H9 (cell line): ENCODE data around the gene HYAL4. TPM values are rescaled to one million over a fixed set of nuclear protein-coding genes. Genes with fewer than 3 reads are reported as not detected.
"Not testable (repeated sequence)": the region's sequence is repeated elsewhere in the genome, so short reads cannot be mapped to it uniquely, and the experiment has no call there.

Experiments
- DNase-seq: peaks from one replicate; pipeline ENCODE4 v3.0.0-alpha.2; 2017
- H2AFZ ChIP-seq: one replicate; pipeline ENCODE4 v1.6.1; 2013; ENCODE audit warnings: mild to moderate bottlenecking, low read length, control low read depth, moderate library complexity
- H2AK5ac ChIP-seq: 2 replicates; pipeline ENCODE4 v1.6.1; 2013; ENCODE audit warnings: low read length, control low read depth, mixed read lengths; ENCODE audit not compliant: insufficient read length
- H2BK120ac ChIP-seq: one replicate; pipeline ENCODE4 v1.6.1; 2013; ENCODE audit warnings: low read depth, mild to moderate bottlenecking, low read length, control low read depth, inconsistent platforms; ENCODE audit not compliant: poor library complexity, severe bottlenecking
- H2BK12ac ChIP-seq: 2 replicates; pipeline ENCODE4 v1.6.1; 2013; ENCODE audit warnings: low read length, control low read depth, mixed read lengths, low read depth; ENCODE audit not compliant: insufficient read length
- H2BK15ac ChIP-seq: 2 replicates; pipeline ENCODE4 v1.6.1; 2013; ENCODE audit warnings: low read depth, low read length, control low read depth
- H2BK20ac ChIP-seq: one replicate; pipeline ENCODE4 v1.6.1; 2013; ENCODE audit warnings: low read depth, mild to moderate bottlenecking, low read length, control low read depth, inconsistent platforms; ENCODE audit not compliant: poor library complexity, severe bottlenecking
- H2BK5ac ChIP-seq: 2 replicates; pipeline ENCODE4 v1.6.1; 2013; ENCODE audit warnings: low read length, control low read depth, mixed read lengths; ENCODE audit not compliant: insufficient read length
- H3K14ac ChIP-seq: 2 replicates; pipeline ENCODE4 v1.6.1; 2013; ENCODE audit warnings: low read length, control low read depth; ENCODE audit not compliant: insufficient read depth
- H3K18ac ChIP-seq: 2 replicates; pipeline ENCODE4 v1.6.1; 2013; ENCODE audit warnings: low read depth, mild to moderate bottlenecking, mixed read lengths, low read length, control low read depth; ENCODE audit not compliant: insufficient read length
- H3K23ac ChIP-seq: 2 replicates; pipeline ENCODE4 v1.6.1; 2013; ENCODE audit warnings: low read length, control low read depth, mixed read lengths, low read depth; ENCODE audit not compliant: insufficient read length
- H3K23me2 ChIP-seq: 2 replicates; pipeline ENCODE4 v1.6.1; 2013; ENCODE audit warnings: low read depth, mild to moderate bottlenecking, mixed read lengths, low read length, control low read depth; ENCODE audit not compliant: insufficient read length, poor library complexity, severe bottlenecking
- H3K27ac ChIP-seq: 2 replicates; pipeline ENCODE4 v1.5.1; 2013; ENCODE audit warnings: low read length, control low read depth, mixed read lengths, low read depth; ENCODE audit not compliant: insufficient read length
- H3K27me3 ChIP-seq: 2 replicates; pipeline ENCODE4 v1.6.1; 2013; ENCODE audit warnings: low read length, control low read depth, inconsistent platforms; ENCODE audit not compliant: insufficient read depth
- H3K4ac ChIP-seq: 2 replicates; pipeline ENCODE4 v1.6.1; 2013; ENCODE audit warnings: low read depth, mild to moderate bottlenecking, control low read depth, inconsistent platforms, low read length, moderate library complexity
- H3K4me1 ChIP-seq: 2 replicates; pipeline ENCODE4 v1.6.1; 2013; ENCODE audit warnings: low read length, control low read depth, inconsistent platforms; ENCODE audit not compliant: insufficient read depth
- H3K4me2 ChIP-seq: 2 replicates; pipeline ENCODE4 v1.6.1; 2013; ENCODE audit warnings: low read length, control low read depth, mixed read lengths; ENCODE audit not compliant: insufficient read length, insufficient read depth
- H3K56ac ChIP-seq: 2 replicates; pipeline ENCODE4 v1.6.1; 2013; ENCODE audit warnings: low read depth, mild to moderate bottlenecking, mixed read lengths, low read length, control low read depth; ENCODE audit not compliant: insufficient read length
- H3K79me1 ChIP-seq: 2 replicates; pipeline ENCODE4 v1.6.1; 2013; ENCODE audit warnings: low read depth, mild to moderate bottlenecking, moderate library complexity, low read length, control low read depth, inconsistent platforms; ENCODE audit not compliant: insufficient read depth, poor library complexity, severe bottlenecking
- H3K79me2 ChIP-seq: 2 replicates; pipeline ENCODE4 v1.6.1; 2013; ENCODE audit warnings: low read length, control low read depth, inconsistent platforms; ENCODE audit not compliant: insufficient read depth
- H3K9ac ChIP-seq: 2 replicates; pipeline ENCODE4 v1.6.1; 2013; ENCODE audit warnings: low read length, control low read depth, mixed read lengths; ENCODE audit not compliant: insufficient read length; ENCODE audit errors: extremely low read depth
- H3K9me3 ChIP-seq: one replicate; pipeline ENCODE4 v1.6.1; 2013; ENCODE audit warnings: low read depth, low read length, inconsistent platforms; ENCODE audit not compliant: control insufficient read depth
- H3T11ph ChIP-seq: one replicate; pipeline ENCODE4 v1.6.1; 2013; ENCODE audit warnings: mild to moderate bottlenecking, low read length, control low read depth, inconsistent platforms
- H4K20me1 ChIP-seq: one replicate; pipeline ENCODE4 v1.6.1; 2013; ENCODE audit not compliant: control insufficient read depth, insufficient read length, insufficient read depth
- H4K5ac ChIP-seq: 2 replicates; pipeline ENCODE4 v1.6.1; 2013; ENCODE audit warnings: low read depth, mild to moderate bottlenecking, mixed read lengths, low read length, control low read depth; ENCODE audit not compliant: insufficient read length
- H4K8ac ChIP-seq: replicated peaks from 2 replicates; pipeline ENCODE4 v1.6.1; 2013; ENCODE audit warnings: low read length, control low read depth, mixed read lengths, low read depth; ENCODE audit not compliant: insufficient read length
- H4K91ac ChIP-seq: 2 replicates; pipeline ENCODE4 v1.6.1; 2013; ENCODE audit warnings: low read depth, mild to moderate bottlenecking, moderate library complexity, mixed read lengths, low read length, control low read depth; ENCODE audit not compliant: insufficient read length
- H3K27ac Mint-ChIP-seq, 3 experiments: 2 replicates in 2 of 3; 3 replicates in 1 of 3; pipeline ENCODE4 v1.8.0; 2020 to 2021; ENCODE audit warnings: mixed read lengths in 3 of 3, mild to moderate bottlenecking in 1 of 3, moderate library complexity in 1 of 3
- H3K27me3 Mint-ChIP-seq: 2 replicates; pipeline ENCODE4 v1.8.0; 2021; ENCODE audit warnings: low read depth, mild to moderate bottlenecking, moderate library complexity, mixed read lengths
- H3K36me3 Mint-ChIP-seq, 3 experiments: 2 replicates in 2 of 3; 3 replicates in 1 of 3; pipeline ENCODE4 v1.8.0; 2020 to 2021; ENCODE audit warnings: low read depth in 3 of 3, mixed read lengths in 3 of 3; ENCODE audit not compliant: insufficient read depth in 1 of 3
- H3K4me1 Mint-ChIP-seq, 2 experiments: 2 replicates each; pipeline ENCODE4 v1.8.0; 2020; ENCODE audit warnings: mixed read lengths in 2 of 2
- H3K4me3 Mint-ChIP-seq, 2 experiments: 2 replicates in 1 of 2; 3 replicates in 1 of 2; pipeline ENCODE4 v1.8.0; 2020 to 2021; ENCODE audit warnings: mild to moderate bottlenecking in 2 of 2, mixed read lengths in 2 of 2, moderate library complexity in 1 of 2
- H3K9me3 Mint-ChIP-seq, 2 experiments: 2 replicates in 1 of 2; 3 replicates in 1 of 2; pipeline ENCODE4 v1.8.0; 2020; ENCODE audit warnings: mild to moderate bottlenecking in 2 of 2, mixed read lengths in 2 of 2, moderate library complexity in 1 of 2
- CTCF ChIP-seq: fragments of 200-600 bp; sonication (generic); conservative IDR thresholded peaks from 3 replicates; pipeline ENCODE4 v1.8.0; 2021; ENCODE audit warnings: antibody characterized with exemption, mild to moderate bottlenecking
- WGBS: extraction: QIAGEN DNeasy Blood & Tissue Kit; methylation state at CpG from one replicate; pipeline ENCODE4 v1.1.7; 2013; ENCODE audit warnings: missing lambda C conversion rate, low lambda C conversion rate, mixed read lengths; ENCODE audit not compliant: insufficient read length; ENCODE audit errors: extremely low coverage; 5-methylcytosine and 5-hydroxymethylcytosine counted together
- total RNA-seq: library from RNA; stranded (reverse); gene quantifications from 2 replicates; pipeline ENCODE4 v1.2.1, GENCODE V29; 2021

HYAL4 gene
- total RNA-seq, 1 experiment from 2014 or later: not detected

- H3K4me1 ChIP-seq: no peaks in the 10 kb centered on the region
- H3K9me3 ChIP-seq: no peaks in the 10 kb centered on the region
- Mint-ChIP-seq H3K9me3 (peaks cover 1 to 7% of the 10 kb centered on the region in 2 experiments; a peak in 3 of 5 replicates), H3K27me3 (no peaks in the 10 kb centered on the region), H3K27ac (no peak overlapping the region), H3K4me1 (peaks cover 0 to 3% of the 10 kb centered on the region in 2 experiments; a peak in 1 of 4 replicates), H3K36me3 (peaks cover 0 to 3% (median 0%) of the 10 kb centered on the region in 3 experiments; a peak in 2 of 7 replicates), H3K4me3 (no peak overlapping the region)
- no peak for DNase-seq
- no peak overlapping the region for H2BK5ac ChIP-seq
- no peak overlapping the region for H3K14ac ChIP-seq
- H2BK20ac ChIP-seq: no peak overlapping the region
- H3K79me1 ChIP-seq: no peaks in the 10 kb centered on the region
- no peaks in the 10 kb centered on the region for H3K23me2 ChIP-seq
- H2BK15ac ChIP-seq: no peak overlapping the region
- TF ChIP-seq CTCF: no peak
- H3K4me2 ChIP-seq: no peak overlapping the region
- no peak overlapping the region for H3K23ac ChIP-seq
- H2AFZ ChIP-seq: no peak overlapping the region
- H3K56ac ChIP-seq: no peak overlapping the region
- H4K20me1 ChIP-seq: no peaks in the 10 kb centered on the region
- H2BK120ac ChIP-seq: no peak overlapping the region
- no peak overlapping the region for H2AK5ac ChIP-seq
- no peak overlapping the region for H3K9ac ChIP-seq
- no peak overlapping the region for H4K91ac ChIP-seq
- H4K5ac ChIP-seq: no peak overlapping the region
- no peaks in the 10 kb centered on the region for H3K27me3 ChIP-seq
- H3K18ac ChIP-seq: no peak overlapping the region
- no peak overlapping the region for H2BK12ac ChIP-seq
- WGBS: no CpG with 5 or more reads among the region's 1 CpG
- H3K4ac ChIP-seq: no peak overlapping the region
- no peak overlapping the region for H3T11ph ChIP-seq
- no peak overlapping the region for H3K27ac ChIP-seq
- H4K8ac ChIP-seq: no peak overlapping the region
- no peaks in the 10 kb centered on the region for H3K79me2 ChIP-seq
Observed at GRCh38 chr7:123849855-123850254, 4.9 kb downstream of the HYAL4 start.

GRCh38 chr7:123851404-123851803 lies 6.4 kb downstream of the HYAL4 start:
- H3K27ac Mint-ChIP-seq, H3K9ac ChIP-seq, H3K18ac ChIP-seq, H2AK5ac ChIP-seq, H3K23me2 ChIP-seq, H3K4me3 Mint-ChIP-seq, H4K8ac ChIP-seq, H3K23ac ChIP-seq, H2BK120ac ChIP-seq, H3K79me1 ChIP-seq, H3K27me3 ChIP-seq, H3K27me3 Mint-ChIP-seq, H3K4me1 ChIP-seq, H2BK15ac ChIP-seq, H3K4ac ChIP-seq, H4K20me1 ChIP-seq, H3K79me2 ChIP-seq, H3K36me3 Mint-ChIP-seq, H4K91ac ChIP-seq, H3K56ac ChIP-seq, H2BK5ac ChIP-seq, H3K4me2 ChIP-seq, H3K9me3 Mint-ChIP-seq, H3T11ph ChIP-seq, H4K5ac ChIP-seq, DNase-seq, H2BK12ac ChIP-seq, H3K27ac ChIP-seq, H3K14ac ChIP-seq, H3K9me3 ChIP-seq, H2BK20ac ChIP-seq, H3K4me1 Mint-ChIP-seq, H2AFZ ChIP-seq: not testable (repeated sequence)
- WGBS: no CpG with 5 or more reads among the region's 5 CpGs
